ENCODE measurements around the gene ATF1. TPM values are rescaled to one million over a fixed set of nuclear protein-coding genes. Genes with fewer than 3 reads are reported as not detected.
A peak's percentile ranks its signal among the peaks of the same experiment; 100 is the strongest.

ATF1 gene
- polyA plus RNA-seq, 1 of the 3 experiments (the other 2 are of a cell fraction) = 34.2 TPM

DNA sequence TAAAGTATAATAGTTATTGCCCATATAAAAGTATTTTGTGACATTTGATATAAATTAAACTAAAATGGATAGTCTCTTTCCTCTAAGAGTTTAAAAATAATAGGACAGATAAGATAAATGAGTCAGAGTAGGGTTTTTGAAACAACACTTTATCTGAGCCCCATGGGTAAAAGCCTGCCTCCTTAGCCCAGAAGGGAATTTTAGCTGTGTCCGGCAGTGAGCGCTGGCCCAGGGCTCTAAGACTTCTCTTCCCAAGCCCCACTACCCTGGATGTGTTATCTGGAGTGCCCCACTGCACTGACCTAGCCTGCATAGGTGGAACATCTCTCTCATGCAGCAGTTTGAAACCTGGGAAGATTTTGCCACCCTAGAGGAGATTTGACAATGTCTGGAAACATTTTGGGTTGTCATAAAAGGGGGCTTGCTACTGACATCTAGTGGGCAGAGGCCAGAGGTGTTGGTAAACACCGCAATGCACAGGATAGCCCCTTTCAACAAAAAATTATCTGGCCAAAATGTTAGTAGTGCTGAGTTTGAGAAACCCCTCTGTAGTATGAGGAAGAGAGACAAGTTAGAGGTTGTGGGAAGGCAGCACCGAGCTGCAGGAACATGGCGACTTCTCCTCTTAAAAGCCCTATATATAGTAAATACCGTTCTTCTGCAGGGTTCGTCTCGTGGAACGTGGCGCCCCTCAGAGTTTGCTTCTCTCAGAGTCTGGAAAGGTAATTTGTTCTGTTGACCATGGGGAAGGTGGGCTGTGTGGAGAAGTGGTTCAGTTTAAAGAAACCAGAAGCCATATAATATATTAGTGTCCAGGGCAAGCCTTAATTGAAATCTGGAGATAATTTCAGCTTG is 29.3 kb upstream of the ATF1 start:
- Histone ChIP-seq H3K9me3 (no peaks in the 10 kb centered on the region), H3K9me2 (no peaks in the 10 kb centered on the region), H3K9ac (no peak overlapping the region), H3K79me2 (ENCODE audit: insufficient read depth) (no peaks in the 10 kb centered on the region), H3F3A (replicated peaks; ENCODE audit: insufficient read depth) (no peaks in the 10 kb centered on the region), H2AFZ (ENCODE audit: low read depth) (no peak overlapping the region), H3K4me1 (ENCODE audit: control insufficient read depth in 1 of 2, insufficient read depth in 2 of 2, low read depth in 1 of 2, low read length in 1 of 2) (no peaks in the 10 kb centered on the region; a peak in 1 of 4 replicates), H3K27ac (ENCODE audit: low read depth in 2 of 2, low read length in 1 of 2) (no peak overlapping the region), H3K4me2 (no peak overlapping the region), H3K36me3 (replicated peaks in 1 of 2; ENCODE audit: control insufficient read depth in 1 of 2, insufficient read depth in 2 of 2, low read length in 1 of 2) (peaks cover 22 to 41% of the 10 kb centered on the region in 2 experiments), H3K27me3 (ENCODE audit: insufficient read depth) (no peaks in the 10 kb centered on the region), H3K4me3 (ENCODE audit: low read depth in 2 of 2, low read length in 1 of 2) (no peak overlapping the region; a peak in 1 of 4 replicates), H4K20me1 (ENCODE audit: insufficient read depth) (no peaks in the 10 kb centered on the region)
- ChIA-PET POLR2A (no interaction called here), CTCF (interaction anchor here (0.6 to 2.4 kb wide), 27 partner anchors 9 to 261 kb away, joined by 3 to 24 read pairs (median 3); partner anchors contain the start of gene DIP2B)
- TF ChIP-seq SMC3 (IDR thresholded peaks at IDR 0.05; ENCODE audit: low read depth, low read length) (peak; percentile 72), CHD2 (IDR thresholded peaks at IDR 0.05; ENCODE audit: low read length, partially characterized antibody) (no peak), TAF1 (IDR thresholded peaks at IDR 0.05; ENCODE audit: borderline replicate concordance, low read depth, low read length) (no peak), RCOR1 (IDR thresholded peaks at IDR 0.05; ENCODE audit: low read length) (no peak), CTCF (IDR thresholded peaks at IDR 0.05) (peak; percentile 78), JUND (IDR thresholded peaks at IDR 0.05) (no peak), RAD21 (IDR thresholded peaks at IDR 0.05; ENCODE audit: low read length) (peak; percentile 74)
- TF ChIP-seq, protein P1, sequence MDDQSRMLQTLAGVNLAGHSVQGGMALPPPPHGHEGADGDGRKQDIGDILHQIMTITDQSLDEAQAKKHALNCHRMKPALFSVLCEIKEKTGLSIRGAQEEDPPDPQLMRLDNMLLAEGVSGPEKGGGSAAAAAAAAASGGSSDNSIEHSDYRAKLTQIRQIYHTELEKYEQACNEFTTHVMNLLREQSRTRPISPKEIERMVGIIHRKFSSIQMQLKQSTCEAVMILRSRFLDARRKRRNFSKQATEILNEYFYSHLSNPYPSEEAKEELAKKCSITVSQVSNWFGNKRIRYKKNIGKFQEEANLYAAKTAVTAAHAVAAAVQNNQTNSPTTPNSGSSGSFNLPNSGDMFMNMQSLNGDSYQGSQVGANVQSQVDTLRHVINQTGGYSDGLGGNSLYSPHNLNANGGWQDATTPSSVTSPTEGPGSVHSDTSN (IDR thresholded peaks at IDR 0.05) = no peak
- DNase-seq = peak; percentile 63
- WGBS (ENCODE audit: low lambda C conversion rate) = 82% methylated on average over 10 of the region's 10 CpGs

GRCh38 chr12:50739611-50740010 is 24.3 kb upstream of the ATF1 start:
- ChIA-PET POLR2A (no interaction called here), CTCF (interaction anchor here (0.9 to 1.4 kb wide), 2 partner anchors 24 to 39 kb away, joined by 3 read pairs; no protein-coding TSS in a partner anchor)
- Histone ChIP-seq H3K4me3 (ENCODE audit: low read depth in 2 of 2, low read length in 1 of 2) (no peak overlapping the region), H3K27ac (ENCODE audit: low read depth in 2 of 2, low read length in 1 of 2) (no peak overlapping the region), H3K4me2 (no peak overlapping the region), H3K4me1 (ENCODE audit: control insufficient read depth in 1 of 2, insufficient read depth in 2 of 2, low read depth in 1 of 2, low read length in 1 of 2) (no peaks in the 10 kb centered on the region; a peak in 1 of 4 replicates), H3K27me3 (ENCODE audit: insufficient read depth) (no peaks in the 10 kb centered on the region), H4K20me1 (ENCODE audit: insufficient read depth) (no peaks in the 10 kb centered on the region), H3K9ac (no peak overlapping the region), H3K9me3 (no peaks in the 10 kb centered on the region), H3K79me2 (ENCODE audit: insufficient read depth) (no peaks in the 10 kb centered on the region), H3F3A (replicated peaks; ENCODE audit: insufficient read depth) (no peaks in the 10 kb centered on the region), H3K9me2 (no peaks in the 10 kb centered on the region), H3K36me3 (replicated peaks in 1 of 2; ENCODE audit: control insufficient read depth in 1 of 2, insufficient read depth in 2 of 2, low read length in 1 of 2) (peaks cover 42 to 43% of the 10 kb centered on the region in 2 experiments), H2AFZ (ENCODE audit: low read depth) (no peak overlapping the region)
- TF ChIP-seq GATA2 (CRISPR knock-in tag; IDR thresholded peaks at IDR 0.05) = no peak
- no peak for TF ChIP-seq CTCF (IDR thresholded peaks at IDR 0.05)
- no peak for TF ChIP-seq RFX5 (IDR thresholded peaks at IDR 0.05; ENCODE audit: low read length)
- TF ChIP-seq MAX (IDR thresholded peaks at IDR 0.05; ENCODE audit: low read depth) = no peak
- no peak for TF ChIP-seq EP300 (IDR thresholded peaks at IDR 0.05; ENCODE audit: borderline replicate concordance in 1 of 2, low read depth in 1 of 2, low read length in 1 of 2)
- no peak for TF ChIP-seq SMC3 (IDR thresholded peaks at IDR 0.05; ENCODE audit: low read depth, low read length)
- WGBS (ENCODE audit: low lambda C conversion rate) = 98% methylated on average over 6 of the region's 7 CpGs
- no peak for DNase-seq
